Loucy (cell line): ENCODE measurements around the gene PPP1R13B.

Experiments used
- H2AFZ ChIP-seq: fragments of 200-600 bp; sonication (generic); 2 replicates; pipeline ENCODE4 v1.6.0; 2016; ENCODE audit warnings: antibody characterized with exemption, mild to moderate bottlenecking, low read length, moderate library complexity
- H3F3A ChIP-seq: fragments of 200-600 bp; 2 replicates; pipeline ENCODE4 v1.6.0; 2016; ENCODE audit warnings: antibody characterized with exemption, low read depth, mild to moderate bottlenecking
- H3K27me3 ChIP-seq: fragments of 200-600 bp; sonication (generic); 2 replicates; pipeline ENCODE4 v1.6.1; 2014; ENCODE audit warnings: low read length, mild to moderate bottlenecking; ENCODE audit not compliant: insufficient read depth, poor library complexity, severe bottlenecking
- H3K36me3 ChIP-seq: fragments of 200-600 bp; sonication (generic); 2 replicates; pipeline ENCODE4 v1.6.1; 2016; ENCODE audit warnings: low read length; ENCODE audit not compliant: insufficient read depth
- H3K4me1 ChIP-seq: fragments of 200-600 bp; sonication (generic); 2 replicates; pipeline ENCODE4 v1.5.1; 2014; ENCODE audit warnings: low read length, mild to moderate bottlenecking; ENCODE audit not compliant: insufficient read depth, poor library complexity, severe bottlenecking
- H3K4me2 ChIP-seq: fragments of 200-600 bp; sonication (generic); 2 replicates; pipeline ENCODE4 v1.6.0; 2014; ENCODE audit warnings: antibody characterized with exemption, low read length, low read depth, mild to moderate bottlenecking; ENCODE audit not compliant: poor library complexity, severe bottlenecking
- H3K4me3 ChIP-seq: fragments of 200-600 bp; sonication (generic); 2 replicates; pipeline ENCODE4 v1.5.1; 2014; ENCODE audit warnings: low read length, mild to moderate bottlenecking, mixed read lengths; ENCODE audit not compliant: poor library complexity, severe bottlenecking
- H3K79me2 ChIP-seq: fragments of 200-600 bp; sonication (generic); 2 replicates; pipeline ENCODE4 v1.6.1; 2014; ENCODE audit warnings: low read length; ENCODE audit not compliant: insufficient read depth
- H3K9ac ChIP-seq: fragments of 200-600 bp; sonication (generic); 2 replicates; pipeline ENCODE4 v1.6.0; 2014; ENCODE audit warnings: mild to moderate bottlenecking, low read depth, low read length, moderate library complexity; ENCODE audit not compliant: poor library complexity, severe bottlenecking
- H3K9me2 ChIP-seq: fragments of 200-600 bp; sonication (generic); replicated peaks from 2 replicates; pipeline ENCODE4 v1.6.1; 2016; ENCODE audit warnings: low read depth, low read length, mixed read lengths
- H3K9me3 ChIP-seq: fragments of 200-600 bp; sonication (generic); 2 replicates; pipeline ENCODE4 v1.6.1; 2014; ENCODE audit warnings: mild to moderate bottlenecking, antibody characterized with exemption, low read length, low read depth; ENCODE audit not compliant: insufficient read depth
- H4K20me1 ChIP-seq: fragments of 200-600 bp; sonication (generic); 2 replicates; pipeline ENCODE4 v1.6.0; 2014; ENCODE audit warnings: antibody characterized with exemption, low read length, mild to moderate bottlenecking; ENCODE audit not compliant: insufficient read depth, poor library complexity, severe bottlenecking
- EZH2phosphoT487 ChIP-seq: fragments of 200-600 bp; IDR thresholded peaks from 2 replicates; pipeline ENCODE4 v1.6.1; 2018; ENCODE audit warnings: antibody characterized with exemption, mild to moderate bottlenecking, moderate library complexity, borderline replicate concordance
- TF ChIP-seq, protein P1 (sequence below): fragments of 200-600 bp; sonication (generic); conservative IDR thresholded peaks from 2 replicates; pipeline ENCODE4 v1.5.1; 2014; ENCODE audit warnings: mild to moderate bottlenecking, antibody characterized with exemption, low read length

PPP1R13B gene

DNA sequence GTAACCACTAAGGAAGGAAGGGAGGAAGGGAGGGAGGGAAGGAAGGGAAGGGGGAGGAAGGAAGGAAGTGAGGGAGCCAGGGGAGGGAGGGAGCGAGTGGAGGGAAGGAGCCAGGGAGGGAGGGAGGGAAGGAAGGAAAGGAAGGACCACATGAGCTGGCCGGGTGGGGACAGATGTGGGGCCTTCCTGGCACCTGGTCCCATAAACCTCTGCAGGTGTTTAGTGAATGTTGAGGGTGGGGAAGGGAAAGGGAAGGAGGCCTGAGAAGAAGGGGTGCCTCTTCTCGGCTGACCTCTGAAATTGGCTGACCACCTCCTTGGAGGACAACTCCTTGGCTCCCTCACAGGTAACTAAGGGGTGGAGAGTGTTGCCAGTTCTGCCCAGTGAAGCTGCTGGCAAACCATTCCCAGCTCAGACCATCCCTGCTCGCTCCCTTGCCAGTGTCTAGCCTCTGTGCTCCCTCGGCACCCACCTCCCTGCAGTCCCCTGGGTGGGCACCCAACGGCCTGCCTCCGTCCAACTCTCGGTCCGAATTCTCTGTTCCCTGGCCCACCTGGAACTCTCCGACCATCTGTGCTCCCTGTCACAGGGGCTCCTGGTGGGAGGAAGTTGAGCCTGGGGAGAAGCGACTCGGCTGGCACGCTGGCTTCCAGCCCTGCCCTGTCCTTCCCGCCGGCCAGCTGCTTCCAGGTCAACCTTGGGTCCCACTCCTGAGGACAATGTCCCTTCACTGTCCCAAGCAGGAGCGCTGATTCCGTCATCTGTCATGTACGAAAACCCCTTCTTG, 12.2 kb upstream of the PPP1R13B start:
- no peak for TF ChIP-seq EZH2phosphoT487
- TF ChIP-seq, protein P1, sequence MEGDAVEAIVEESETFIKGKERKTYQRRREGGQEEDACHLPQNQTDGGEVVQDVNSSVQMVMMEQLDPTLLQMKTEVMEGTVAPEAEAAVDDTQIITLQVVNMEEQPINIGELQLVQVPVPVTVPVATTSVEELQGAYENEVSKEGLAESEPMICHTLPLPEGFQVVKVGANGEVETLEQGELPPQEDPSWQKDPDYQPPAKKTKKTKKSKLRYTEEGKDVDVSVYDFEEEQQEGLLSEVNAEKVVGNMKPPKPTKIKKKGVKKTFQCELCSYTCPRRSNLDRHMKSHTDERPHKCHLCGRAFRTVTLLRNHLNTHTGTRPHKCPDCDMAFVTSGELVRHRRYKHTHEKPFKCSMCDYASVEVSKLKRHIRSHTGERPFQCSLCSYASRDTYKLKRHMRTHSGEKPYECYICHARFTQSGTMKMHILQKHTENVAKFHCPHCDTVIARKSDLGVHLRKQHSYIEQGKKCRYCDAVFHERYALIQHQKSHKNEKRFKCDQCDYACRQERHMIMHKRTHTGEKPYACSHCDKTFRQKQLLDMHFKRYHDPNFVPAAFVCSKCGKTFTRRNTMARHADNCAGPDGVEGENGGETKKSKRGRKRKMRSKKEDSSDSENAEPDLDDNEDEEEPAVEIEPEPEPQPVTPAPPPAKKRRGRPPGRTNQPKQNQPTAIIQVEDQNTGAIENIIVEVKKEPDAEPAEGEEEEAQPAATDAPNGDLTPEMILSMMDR = no peak
- Histone ChIP-seq H3F3A (no peaks in the 10 kb centered on the region), H3K4me1 (no peaks in the 10 kb centered on the region), H3K9me2 (no peaks in the 10 kb centered on the region), H3K9ac (no peak overlapping the region), H3K27me3 (no peaks in the 10 kb centered on the region), H3K36me3 (no peaks in the 10 kb centered on the region), H4K20me1 (no peaks in the 10 kb centered on the region), H3K9me3 (no peaks in the 10 kb centered on the region), H3K4me2 (no peak overlapping the region), H3K79me2 (no peaks in the 10 kb centered on the region), H2AFZ (no peak overlapping the region), H3K4me3 (no peak overlapping the region)

DNA sequence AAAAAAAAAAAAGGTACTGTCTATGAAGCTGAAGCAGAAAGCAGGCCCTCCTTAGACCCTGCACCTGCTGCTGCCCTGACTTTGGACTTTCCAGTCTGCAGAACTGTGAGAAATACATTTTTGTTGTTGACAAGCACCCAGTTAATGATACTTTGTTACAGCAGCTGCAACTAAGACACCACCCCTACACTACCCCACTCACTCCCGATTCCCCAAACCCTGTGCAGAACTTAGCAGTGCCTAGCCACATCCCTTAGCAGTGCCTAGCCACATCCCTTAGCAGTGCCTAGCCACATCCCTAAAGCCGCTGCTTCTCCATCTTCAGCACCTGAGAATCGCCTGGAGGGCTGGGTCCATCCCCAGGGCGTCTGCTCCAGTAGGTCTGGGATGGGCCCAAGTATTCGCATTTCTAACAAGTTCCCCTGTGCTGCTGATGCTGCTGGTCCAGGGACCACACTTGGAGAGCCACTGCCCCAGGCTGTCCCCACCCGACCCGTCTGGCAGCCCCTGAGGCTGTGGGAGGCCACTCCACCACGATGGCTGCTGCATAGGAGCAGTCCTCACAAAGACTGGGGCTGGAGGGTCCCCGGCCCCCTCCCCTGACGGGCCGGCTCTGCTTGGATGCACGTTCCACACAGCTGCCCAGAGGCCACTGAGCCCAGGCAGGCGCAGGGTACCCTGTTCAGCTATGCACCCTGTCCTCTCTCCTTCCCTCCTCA, 10.8 kb upstream of the PPP1R13B start:
- H3K9me3 ChIP-seq = no peaks in the 10 kb centered on the region
- no peak overlapping the region for H2AFZ ChIP-seq
- H3K9me2 ChIP-seq = no peaks in the 10 kb centered on the region
- no peak for TF ChIP-seq EZH2phosphoT487
- TF ChIP-seq, protein P1 = no peak
- H3K79me2 ChIP-seq = no peaks in the 10 kb centered on the region
- no peaks in the 10 kb centered on the region for H3F3A ChIP-seq
- no peaks in the 10 kb centered on the region for H4K20me1 ChIP-seq
- H3K4me2 ChIP-seq = no peak overlapping the region
- H3K9ac ChIP-seq = no peak overlapping the region
- H3K36me3 ChIP-seq = no peaks in the 10 kb centered on the region
- no peaks in the 10 kb centered on the region for H3K4me1 ChIP-seq
- no peaks in the 10 kb centered on the region for H3K27me3 ChIP-seq
- no peak overlapping the region for H3K4me3 ChIP-seq

DNA sequence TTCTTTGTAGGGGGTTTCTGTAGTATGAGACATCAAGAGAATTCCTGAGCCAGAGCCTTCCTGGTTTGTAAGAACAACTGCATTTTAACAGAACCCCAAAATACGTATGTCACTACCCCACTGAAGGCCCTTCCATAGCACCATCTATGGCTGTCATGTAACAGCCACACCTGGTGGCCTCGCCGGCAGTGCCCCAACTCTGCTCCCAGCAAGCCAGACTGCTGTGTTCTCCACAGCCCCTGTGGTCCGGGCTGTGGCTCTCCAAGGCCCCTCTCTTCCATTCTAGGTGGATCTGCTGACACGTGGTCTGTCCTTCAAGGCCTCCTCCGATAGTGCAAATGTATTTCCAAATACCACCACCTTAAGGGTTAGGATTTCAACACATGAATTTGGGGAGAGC, 9.9 kb upstream of the PPP1R13B start:
- Histone ChIP-seq H3K9me3 (no peaks in the 10 kb centered on the region), H3K9me2 (no peaks in the 10 kb centered on the region), H4K20me1 (no peaks in the 10 kb centered on the region), H2AFZ (no peak overlapping the region), H3K4me3 (no peak overlapping the region), H3K27me3 (no peaks in the 10 kb centered on the region), H3K4me2 (no peak overlapping the region), H3K4me1 (no peaks in the 10 kb centered on the region), H3K36me3 (no peaks in the 10 kb centered on the region), H3K9ac (no peak overlapping the region), H3K79me2 (no peaks in the 10 kb centered on the region), H3F3A (no peaks in the 10 kb centered on the region)
- TF ChIP-seq, protein P1 = no peak
- no peak for TF ChIP-seq EZH2phosphoT487
